B cell (primary cell): ENCODE results near the gene CUZD1. TPM values are rescaled to one million over a fixed set of nuclear protein-coding genes. Genes with fewer than 3 reads are reported as not detected.

ENCODE experiments used
- ATAC-seq: fragments of 200-7000 bp; cut with Tn5 transposase; one replicate; pipeline ENCODE4 v1.10.0; 2021; ENCODE audit warnings: low read depth, mild to moderate bottlenecking, moderate number of reproducible peaks, moderate library complexity
- CTCF ChIA-PET: fragments of 350-600 bp; sonication (Branson Sonifier 250); formaldehyde crosslinking; loops from one replicate; lab custom pipeline; 2021; ENCODE audit warnings: antibody characterized with exemption, inconsistent platforms; lab: Charles Lee
- POLR2A ChIA-PET: fragments of 350-600 bp; sonication (Branson Sonifier 250); formaldehyde crosslinking; loops from one replicate; lab custom pipeline; 2021; ENCODE audit warnings: antibody characterized with exemption; lab: Charles Lee
- DNase-seq: peaks from one replicate; pipeline ENCODE4 v3.0.0; 2013
- H2AFZ ChIP-seq: 2 replicates; pipeline ENCODE4 v1.6.1; 2012; ENCODE audit warnings: mild to moderate bottlenecking, low read depth, low read length; ENCODE audit not compliant: insufficient read depth, poor library complexity, severe bottlenecking
- H3K27ac ChIP-seq, 2 donors: 1 replicate in 1 of 2; 2 replicates in 1 of 2; pipeline ENCODE4 v1.5.1; 2012 to 2013; ENCODE audit warnings: low read length in 2 of 2, mild to moderate bottlenecking in 2 of 2, moderate library complexity in 1 of 2
- H3K27me3 ChIP-seq, 4 experiments: fragments of 200-600 bp in 1 of 4; sonication (generic) in 1 of 4; replicated peaks in 1 of 4; 1 replicate in 2 of 4; 2 replicates in 2 of 4; pipeline versions ENCODE4 v1.6.1 to v1.7.0; 2013 to 2016; ENCODE audit warnings: low read length in 3 of 4, mild to moderate bottlenecking in 2 of 4, mixed read lengths in 1 of 4, moderate library complexity in 1 of 4; ENCODE audit not compliant: insufficient read depth in 4 of 4, control insufficient read depth in 3 of 4; ENCODE audit errors: control extremely low read depth in 1 of 4
- H3K36me3 ChIP-seq, 2 experiments: replicated peaks in 1 of 2; 1 replicate in 1 of 2; 2 replicates in 1 of 2; pipeline versions ENCODE4 v1.6.1 to v1.7.1; 2013; ENCODE audit warnings: low read length in 1 of 2; ENCODE audit not compliant: insufficient read depth in 2 of 2, control insufficient read depth in 1 of 2; ENCODE audit errors: control extremely low read depth in 1 of 2, extremely low read depth in 1 of 2
- H3K4me1 ChIP-seq, 2 donors: fragments of 200-600 bp in 1 of 2; sonication (generic) in 1 of 2; 1 replicate in 1 of 2; 2 replicates in 1 of 2; pipeline versions ENCODE4 v1.5.1 to v1.6.1; 2013 to 2017; ENCODE audit warnings: low read length in 2 of 2; ENCODE audit not compliant: control insufficient read depth in 2 of 2, insufficient read depth in 2 of 2
- H3K4me2 ChIP-seq: replicated peaks from 2 replicates; pipeline ENCODE3; 2012; ENCODE audit warnings: mild to moderate bottlenecking, low read depth, low read length; ENCODE audit not compliant: poor library complexity, severe bottlenecking
- H3K4me3 ChIP-seq, 5 experiments: fragments of 200-600 bp in 1 of 5; sonication (generic) in 1 of 5; 1 replicate in 3 of 5; 2 replicates in 2 of 5; pipeline versions ENCODE4 v1.5.1 to v1.7.0; 2011 to 2016; ENCODE audit warnings: low read length in 4 of 5, mild to moderate bottlenecking in 4 of 5, low read depth in 2 of 5, control low read depth in 1 of 5, moderate library complexity in 1 of 5; ENCODE audit not compliant: insufficient read depth in 1 of 5; ENCODE audit errors: control extremely low read depth in 1 of 5, extremely low read depth in 1 of 5
- H3K79me2 ChIP-seq: fragments of 200-600 bp; sonication (generic); one replicate; pipeline ENCODE4 v1.6.0; 2016; ENCODE audit warnings: low read length; ENCODE audit not compliant: control insufficient read depth, insufficient read depth
- H3K9ac ChIP-seq: fragments of 200-600 bp; sonication (generic); 2 replicates; pipeline ENCODE4 v1.6.1; 2017; ENCODE audit warnings: mild to moderate bottlenecking, low read length, moderate library complexity
- H3K9me3 ChIP-seq, 3 donors: one replicate each; pipeline versions ENCODE4 v1.6.1 to v1.7.1; 2013; ENCODE audit warnings: low read length in 2 of 3; ENCODE audit not compliant: control insufficient read depth in 2 of 3, insufficient read depth in 1 of 3; ENCODE audit errors: control extremely low read depth in 1 of 3
- H4K20me1 ChIP-seq: 2 replicates; pipeline ENCODE4 v1.6.0; 2012; ENCODE audit warnings: mild to moderate bottlenecking, low read length; ENCODE audit not compliant: insufficient read depth, control insufficient read depth, poor library complexity, severe bottlenecking
- H3K27ac Mint-ChIP-seq: one replicate; pipeline ENCODE4 v1.8.0; 2021; ENCODE audit warnings: mixed read lengths
- H3K27me3 Mint-ChIP-seq: one replicate; pipeline ENCODE4 v1.8.0; 2021; ENCODE audit warnings: mixed read lengths
- H3K4me1 Mint-ChIP-seq: one replicate; pipeline ENCODE4 v1.8.0; 2021; ENCODE audit warnings: mixed read lengths
- H3K4me3 Mint-ChIP-seq: one replicate; pipeline ENCODE4 v1.8.0; 2021; ENCODE audit warnings: mixed read lengths
- H3K9me3 Mint-ChIP-seq: one replicate; pipeline ENCODE4 v1.8.0; 2022; ENCODE audit warnings: mixed read lengths; ENCODE audit not compliant: insufficient read depth
- CTCF ChIP-seq: fragments of 200-600 bp; IDR thresholded peaks from one replicate; pipeline ENCODE4 v1.8.0; 2022; ENCODE audit warnings: antibody characterized with exemption, mild to moderate bottlenecking
- WGBS: methylation state at CpG from one replicate; pipeline ENCODE4 v1.1.5; 2013; ENCODE audit warnings: missing lambda C conversion rate; ENCODE audit not compliant: insufficient coverage; 5-methylcytosine and 5-hydroxymethylcytosine counted together
- intact Hi-C: fragments of 100-400 bp; cut with micrococcal nuclease; formaldehyde crosslinking; loops from one replicate; pipeline ENCODE4 v1.10.0; 2022
- polyA plus RNA-seq: library from polyadenylated mRNA; depleted of rRNA; stranded (reverse); fragments of >200 nt; gene quantifications from 2 replicates; pipeline ENCODE4 v1.2.3, GENCODE V29; 2012
- total RNA-seq, 2 donors: library from RNA; stranded (reverse); fragments of 120-200 nt in 1 of 2; gene quantifications; 1 replicate in 1 of 2; 2 replicates in 1 of 2; pipeline versions ENCODE4 v1.2.3 to v1.2.4, GENCODE V29; 2013 to 2022

The CUZD1 gene
- total and polyA plus RNA-seq, 2 donors (not counting 1 experiment from before 2014, with no cell fraction given): 2.1 to 3.3 TPM

DNA sequence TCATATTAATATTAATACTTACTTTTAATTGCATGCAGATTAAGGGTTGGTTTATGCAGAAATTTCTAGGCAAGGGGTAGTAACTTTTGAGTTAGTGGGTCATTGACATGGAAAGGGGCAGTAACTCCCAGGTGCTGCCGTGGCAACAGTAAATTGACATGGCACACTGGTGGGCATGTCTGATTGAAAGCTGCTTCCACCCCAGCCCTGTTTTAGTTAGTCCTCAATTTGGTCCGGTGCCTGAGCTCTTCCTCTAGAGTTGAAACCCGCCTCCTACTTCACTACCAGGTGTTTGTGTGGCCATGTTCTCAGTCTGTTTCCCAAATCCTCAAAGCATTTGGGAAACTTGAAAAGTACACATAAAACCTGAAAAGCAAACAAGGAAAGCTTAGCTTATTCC lies 18.4 kb downstream of the CUZD1 start:
- ChIA-PET CTCF (no interaction called here), POLR2A (no interaction called here)
- WGBS: 100% methylated on average over 3 of the region's 3 CpGs

More for the DNA sequence above, 18.4 kb downstream of the CUZD1 start:
- Histone ChIP-seq H3K36me3 (no peaks in the 10 kb centered on the region), H3K27ac (no peak overlapping the region), H3K9me3 (peaks cover 0 to 1% (median 0%) of the 10 kb centered on the region in 3 donors), H3K4me3 (no peak overlapping the region), H3K27me3 (peaks cover 0 to 3% (median 0%) of the 10 kb centered on the region in 4 experiments), H2AFZ (no peak overlapping the region), H3K4me2 (no peak overlapping the region), H3K79me2 (no peaks in the 10 kb centered on the region), H3K9ac (no peak overlapping the region), H3K4me1 (no peaks in the 10 kb centered on the region), H4K20me1 (no peaks in the 10 kb centered on the region)
- TF ChIP-seq CTCF: no peak
- Mint-ChIP-seq H3K9me3 (no peaks in the 10 kb centered on the region), H3K4me1 (no peaks in the 10 kb centered on the region), H3K27ac (no peak overlapping the region), H3K4me3 (no peak overlapping the region), H3K27me3 (peaks cover 25% of the 10 kb centered on the region)
- intact Hi-C loops: no loop called here
- no peak for ATAC-seq
- no peak for DNase-seq
